Measurements from ENCODE around the gene PRSS36.
A peak's percentile ranks its signal among the peaks of the same experiment; 100 is the strongest.

PRSS36 gene

GRCh38 chr16:31099860-31100638 is 49.8 kb downstream of the PRSS36 start:
- DNase-seq (ENCODE audit: low read depth in 2 of 2): no peak

- peak; percentile 86 to 91 for DNase-seq (ENCODE audit: low read depth in 2 of 2)
Observed at GRCh38 chr16:31094424-31095120, 55.3 kb downstream of the PRSS36 start, which contains the start of gene VKORC1. Gene VKORC1 (minus strand): TSS chr16:31094797. CDS start chr16:31094729, 68 bp downstream.

DNA sequence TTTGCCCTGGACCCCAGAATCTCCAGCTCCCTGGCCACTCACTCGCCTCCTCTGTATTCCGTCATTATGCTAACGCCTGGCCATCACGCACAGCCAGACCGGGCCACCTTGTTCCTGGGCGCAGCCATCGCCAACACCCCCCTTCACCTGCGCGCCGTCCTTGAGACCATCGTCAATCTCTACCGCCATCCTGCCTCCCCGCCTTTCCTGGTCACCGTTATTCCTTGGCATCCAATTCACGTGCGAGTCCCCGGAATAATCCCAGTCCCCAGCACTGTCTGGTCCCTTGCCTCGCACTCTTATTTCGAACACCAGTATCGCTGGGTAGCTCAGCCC is 55.8 kb downstream of the PRSS36 start:
- no peak for DNase-seq (ENCODE audit: low read depth in 2 of 2)

DNA sequence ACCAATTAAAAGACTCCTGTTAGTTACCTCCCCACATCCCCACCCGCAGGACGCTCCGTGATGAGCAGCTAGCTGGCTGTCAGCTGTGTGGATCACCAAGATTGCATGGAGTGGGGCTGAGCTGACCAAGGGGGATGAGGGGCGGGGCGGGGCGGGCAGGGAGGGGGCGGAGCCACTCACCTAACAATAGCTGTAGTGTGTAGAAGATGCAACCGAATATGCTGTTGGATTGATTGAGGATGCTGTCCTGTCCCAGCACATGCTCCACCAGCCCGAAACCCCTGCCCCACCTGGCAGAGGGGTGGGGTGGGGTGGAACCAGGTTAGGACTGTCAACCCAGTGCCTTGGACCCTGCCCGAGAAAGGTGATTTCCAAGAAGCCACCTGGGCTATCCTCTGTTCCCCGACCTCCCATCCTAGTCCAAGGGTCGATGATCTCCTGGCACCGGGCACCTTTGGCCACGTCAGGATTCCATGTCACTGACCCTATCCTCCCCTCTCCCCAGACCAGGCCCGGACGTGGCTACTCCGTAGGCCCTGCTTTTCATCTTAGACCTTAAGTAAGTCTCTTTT is 56.6 kb downstream of the PRSS36 start:
- DNase-seq (ENCODE audit: low read depth in 2 of 2): no peak

- no peak for DNase-seq (ENCODE audit: low read depth in 2 of 2)
Observed at GRCh38 chr16:31092330-31092729, 57.5 kb downstream of the PRSS36 start.

- DNase-seq (ENCODE audit: low read depth in 2 of 2): no peak
Observed at GRCh38 chr16:31090540-31090939, 59.3 kb downstream of the PRSS36 start.

- no peak for DNase-seq (ENCODE audit: low read depth in 2 of 2)
Observed at GRCh38 chr16:31089199-31089598, 60.7 kb downstream of the PRSS36 start.

All from stimulated activated CD4-positive, alpha-beta T cell treated with anti-CD3 and anti-CD28 coated beads, Interleukin-15, amount 100 ng/mL, for 48 hours (primary cell).